Activated CD4-positive, CD25-positive, alpha-beta regulatory T cell treated with anti-CD3 and anti-CD28 coated beads, Interleukin-2, amount 50 U/mL, for 24 hours (primary cell): ENCODE measurements around the gene PRKRA.
"Not testable (repeated sequence)": the region's sequence is repeated elsewhere in the genome, so short reads cannot be mapped to it uniquely, and the experiment has no call there.

Experiments
- ATAC-seq, 2 donors: fragments of 150-1000 bp; cut with Tn5 transposase; one replicate each; pipeline ENCODE4 v1.10.0; 2021; ENCODE audit warnings: mild to moderate bottlenecking in 1 of 2, moderate library complexity in 1 of 2

PRKRA gene

GRCh38 chr2:178450774-178451525 is at the start of gene PRKRA, which contains the start of gene PJVK:
Gene PRKRA (minus strand): TSS chr2:178451175. CDS start chr2:178451030, 145 bp downstream.
Gene PJVK (plus strand): TSS chr2:178451378. CDS start chr2:178453410, 2,032 bp downstream.
- peak; percentile 84 to 85 for ATAC-seq

DNA sequence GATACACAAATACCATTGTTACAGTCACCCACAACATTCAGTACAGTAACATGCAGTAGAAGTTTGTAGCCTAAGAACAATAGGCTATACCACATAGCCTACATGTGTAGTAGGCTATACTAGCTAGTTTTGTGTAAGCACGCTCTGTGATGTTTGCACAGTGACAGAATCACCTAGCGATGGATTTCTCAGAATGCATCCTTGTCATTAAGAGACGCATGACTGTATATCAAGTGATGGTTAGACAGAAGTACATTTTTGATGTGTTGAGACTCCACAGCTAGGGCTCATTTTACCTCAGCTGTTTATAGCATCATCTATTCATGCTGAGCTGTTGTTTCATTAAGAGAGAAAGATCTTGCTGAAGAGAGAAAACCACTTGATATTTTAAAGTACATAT is 48.7 kb upstream of the PRKRA start:
- ATAC-seq, result no peak

GRCh38 chr2:178498137-178498536 is 47.2 kb upstream of the PRKRA start:
- ATAC-seq, result no peak

DNA sequence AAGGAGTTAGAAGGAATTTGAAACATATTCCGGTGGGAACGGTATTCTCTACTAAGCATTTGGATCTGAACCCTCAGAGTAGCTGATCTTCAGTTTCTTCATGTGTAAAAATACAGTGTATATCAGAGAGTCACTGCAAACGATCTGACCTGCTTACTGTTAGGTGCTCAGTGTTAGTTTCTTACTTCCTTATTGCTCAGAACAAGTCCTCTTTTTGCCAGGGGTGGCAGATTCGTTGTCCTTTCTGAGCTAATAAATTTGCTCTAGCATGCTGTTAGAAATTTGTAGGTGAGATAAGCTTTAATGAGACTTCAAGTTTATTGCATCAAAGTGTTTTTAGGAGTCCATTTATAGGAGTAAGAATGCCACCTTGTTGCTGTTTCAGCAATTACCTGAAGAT is 45.1 kb upstream of the PRKRA start:
- ATAC-seq, result no peak

GRCh38 chr2:178491612-178492011 is 40.6 kb upstream of the PRKRA start:
- ATAC-seq, result no peak

- ATAC-seq, result no peak
These were observed 34.4 kb upstream of the PRKRA start for GRCh38 chr2:178485356-178485755.

DNA sequence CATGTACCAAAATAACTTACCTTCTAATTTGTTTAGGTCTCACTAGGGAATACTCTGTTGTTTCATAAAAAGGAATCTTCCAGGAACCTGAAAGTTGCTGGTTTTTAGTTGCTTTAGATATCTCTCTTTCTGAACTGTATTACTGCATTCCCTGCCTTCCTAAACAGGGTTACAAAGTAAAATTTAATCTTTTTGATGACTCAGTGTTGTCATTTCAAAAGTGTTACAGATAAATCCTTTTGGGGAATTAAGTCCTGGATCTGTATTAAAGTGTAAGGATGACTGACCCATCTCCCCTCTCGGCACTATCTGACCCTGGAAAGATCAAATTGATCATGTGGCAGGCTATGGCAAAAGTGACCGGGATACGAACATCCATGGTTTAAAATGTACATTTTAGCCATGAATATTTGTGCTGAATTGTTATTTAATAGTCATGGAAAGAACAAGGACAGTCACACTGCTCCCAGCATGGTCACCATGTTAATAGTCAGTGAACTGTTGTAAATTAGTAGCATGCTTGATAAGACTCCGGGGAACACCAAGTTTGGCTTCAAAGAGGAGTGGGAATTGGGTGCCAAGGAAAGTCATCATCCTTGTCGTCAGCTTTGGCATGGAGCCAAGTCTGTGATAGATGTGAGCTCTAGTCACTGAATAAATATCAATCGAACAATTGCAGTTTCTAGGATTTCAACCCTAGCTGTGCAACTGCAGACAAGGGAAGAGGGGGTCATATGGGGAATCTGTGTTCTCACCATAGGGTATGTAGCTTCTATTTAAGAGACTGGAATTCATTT is 33.5 kb upstream of the PRKRA start:
- ATAC-seq, result no peak

DNA sequence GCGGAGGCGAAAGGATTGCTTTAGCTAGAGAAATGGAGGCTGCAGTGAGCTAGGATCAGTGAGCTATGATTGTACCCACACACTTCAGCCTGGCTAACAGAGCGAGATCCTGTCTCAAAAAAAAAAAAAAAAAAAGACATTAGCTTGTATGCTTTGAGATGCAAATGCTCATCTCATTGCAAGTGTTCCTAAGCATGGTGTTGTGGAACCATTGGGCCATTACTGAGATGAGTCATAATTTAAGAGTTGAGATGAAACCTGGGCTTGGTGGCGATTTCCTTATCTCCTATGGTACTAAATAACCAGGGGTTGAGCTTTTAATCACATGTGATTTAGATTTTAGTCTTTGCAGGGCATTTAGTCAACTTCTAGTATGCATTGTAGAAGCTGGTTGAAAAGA is 31.5 kb upstream of the PRKRA start:
- no peak for ATAC-seq

DNA sequence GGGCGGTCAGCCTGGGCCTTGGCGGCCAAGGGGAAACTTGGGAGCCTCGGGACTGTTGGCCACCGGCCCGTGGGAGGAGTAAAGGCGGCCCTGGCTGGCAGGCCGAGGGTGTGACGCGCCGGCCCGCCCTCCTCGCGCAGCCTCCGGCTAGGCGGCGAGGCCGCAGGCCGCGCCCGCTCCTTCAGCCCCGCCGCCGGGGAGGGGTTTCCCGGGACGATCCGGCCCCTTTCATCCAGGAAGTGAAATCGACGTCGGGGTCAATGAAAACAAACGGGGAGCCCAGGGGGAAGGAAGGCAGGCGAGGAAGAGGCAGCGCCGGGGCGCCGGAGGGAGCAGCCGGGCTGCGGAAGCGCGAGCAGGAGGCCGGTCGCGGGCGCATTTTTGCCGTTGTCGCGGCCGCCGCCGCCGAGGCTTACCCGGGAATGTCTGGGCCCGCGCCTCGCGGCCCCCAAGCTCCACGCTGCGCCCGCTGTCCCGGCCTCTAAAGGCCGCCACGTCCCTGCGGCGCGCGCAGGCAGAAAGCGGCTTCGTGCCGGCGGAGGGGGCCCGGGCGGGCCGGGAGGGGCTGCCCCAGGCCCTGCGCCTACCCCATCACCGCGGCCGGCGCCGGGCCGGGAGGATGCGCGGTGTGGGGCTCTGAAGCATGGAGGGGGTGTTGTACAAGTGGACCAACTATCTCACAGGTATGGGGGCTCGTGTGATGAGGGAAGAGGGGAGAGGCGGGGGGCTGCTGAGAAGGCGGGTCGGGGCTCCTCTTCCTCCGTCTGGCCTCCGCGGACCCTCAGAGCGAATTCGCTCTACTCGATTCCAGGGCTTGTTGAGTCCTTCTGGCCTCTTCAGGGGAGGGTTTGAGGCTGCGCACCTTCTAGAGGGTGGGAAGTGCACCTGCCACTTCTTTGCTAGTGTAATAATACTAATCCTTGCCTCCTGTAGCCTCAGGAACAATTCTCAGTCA is 29.5 kb upstream of the PRKRA start, which contains the start of gene PLEKHA3:
PLEKHA3 (plus strand) TSS at position 231 of the 955 bp plus-strand sequence; CDS start at position 644, 413 bp downstream.
- ATAC-seq, result peak; percentile 67 to 70

DNA sequence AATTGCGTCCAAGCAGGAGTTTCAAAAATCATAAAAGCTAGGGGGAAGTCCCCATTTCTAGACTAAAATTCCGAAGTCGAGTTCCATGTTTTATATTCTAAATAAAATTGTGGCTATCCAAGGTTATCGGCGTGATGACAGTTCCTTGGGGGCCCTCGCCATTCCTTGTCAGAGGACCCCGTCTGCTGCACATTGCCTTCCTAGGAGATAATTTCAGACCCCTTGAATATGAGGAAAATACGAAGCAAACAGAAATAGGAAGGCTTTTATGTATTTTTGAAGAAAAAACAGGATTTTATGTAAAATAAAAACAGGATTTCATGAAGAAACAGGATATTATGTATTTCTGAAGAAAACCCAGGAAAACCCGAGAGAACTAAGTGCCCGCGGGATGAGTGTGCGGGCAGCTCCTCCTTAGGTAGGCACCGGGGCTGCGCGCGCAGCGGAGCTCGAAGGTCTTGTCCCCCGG is 28.8 kb upstream of the PRKRA start:
- no peak for ATAC-seq

- ATAC-seq, result no peak
These were observed 28.3 kb upstream of the PRKRA start for GRCh38 chr2:178479275-178479616.

- peak; percentile 77 to 78 for ATAC-seq
These were observed 27.7 kb upstream of the PRKRA start, which contains the start of gene FKBP7 for GRCh38 chr2:178478439-178479274. Gene FKBP7 (minus strand): TSS chr2:178478600. CDS start chr2:178478499, 101 bp downstream.

GRCh38 chr2:178478130-178478438 is 27.1 kb upstream of the PRKRA start:
- no peak for ATAC-seq

DNA sequence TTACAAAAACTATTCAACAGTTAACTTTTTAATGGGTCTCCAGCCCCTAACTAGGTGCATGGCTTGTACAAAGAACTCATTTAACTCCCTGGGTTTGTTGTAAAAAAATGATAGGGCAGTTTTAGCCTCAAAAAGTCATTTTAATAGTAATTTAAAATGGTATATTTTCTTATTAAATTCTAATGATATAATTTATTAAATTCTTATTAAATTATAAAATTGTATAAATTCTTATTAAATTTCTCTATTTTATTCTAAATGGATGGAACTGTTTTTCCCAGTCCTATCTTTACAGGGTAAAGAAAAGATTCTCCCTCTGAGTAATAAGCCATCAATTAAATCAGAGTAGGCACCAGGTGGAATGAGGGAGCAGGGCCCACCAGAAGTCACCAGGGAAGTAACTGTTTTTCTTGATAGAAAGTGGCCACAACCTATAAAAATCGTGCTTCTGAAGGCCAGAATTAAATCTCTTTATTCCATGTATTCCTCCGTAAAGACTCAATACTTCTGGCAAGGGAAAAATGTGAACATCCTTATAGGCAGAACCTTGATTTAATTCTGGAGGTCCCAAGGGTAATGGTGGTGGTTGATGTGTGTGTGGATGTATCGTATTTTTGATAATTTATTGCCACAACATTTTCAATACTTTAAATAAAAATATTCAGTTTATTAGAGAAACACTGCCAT is 26.6 kb upstream of the PRKRA start:
- no peak for ATAC-seq

- ATAC-seq, result no peak
These were observed 25.5 kb upstream of the PRKRA start for GRCh38 chr2:178476477-178476876.

GRCh38 chr2:178474560-178474959 is 23.6 kb upstream of the PRKRA start:
- ATAC-seq, result no peak

DNA sequence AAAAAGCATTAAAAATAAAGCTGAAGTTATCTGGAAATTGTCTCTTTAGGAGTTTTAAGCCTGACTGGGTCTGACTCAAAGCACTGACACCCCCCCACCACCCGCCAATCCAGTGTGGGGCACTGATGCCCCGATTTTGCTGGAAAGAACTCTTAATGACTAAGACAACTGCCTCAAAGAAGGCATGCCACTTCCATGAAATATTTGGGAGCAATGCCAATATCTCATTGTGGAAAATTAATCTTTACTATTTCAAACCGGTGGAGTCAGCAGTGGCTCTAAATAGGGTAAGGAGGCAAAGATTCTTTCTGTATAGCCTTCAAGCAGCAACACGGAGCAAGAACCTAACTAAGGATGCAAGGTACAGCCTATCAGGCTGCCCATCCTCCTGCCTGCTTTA is 23.0 kb upstream of the PRKRA start:
- no peak for ATAC-seq

DNA sequence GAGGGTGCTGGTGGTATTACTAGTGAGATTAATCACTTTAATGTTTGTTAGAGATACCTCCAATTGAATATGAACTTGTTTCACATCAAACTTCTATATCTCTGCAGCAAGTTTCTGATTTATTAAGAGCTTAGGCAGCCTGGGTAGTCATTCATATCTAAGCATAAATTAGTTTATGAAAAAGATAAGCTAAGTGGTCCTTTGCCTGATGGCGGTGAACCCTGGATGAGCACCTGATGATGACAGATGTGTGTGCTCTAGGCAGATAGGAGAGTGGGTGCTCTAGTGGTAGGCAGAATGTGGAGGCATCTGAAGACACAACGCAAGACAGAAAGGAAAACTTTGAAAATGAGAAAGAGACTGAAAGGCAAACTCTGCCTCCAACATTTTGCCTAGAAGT is 22.4 kb upstream of the PRKRA start:
- no peak for ATAC-seq

DNA sequence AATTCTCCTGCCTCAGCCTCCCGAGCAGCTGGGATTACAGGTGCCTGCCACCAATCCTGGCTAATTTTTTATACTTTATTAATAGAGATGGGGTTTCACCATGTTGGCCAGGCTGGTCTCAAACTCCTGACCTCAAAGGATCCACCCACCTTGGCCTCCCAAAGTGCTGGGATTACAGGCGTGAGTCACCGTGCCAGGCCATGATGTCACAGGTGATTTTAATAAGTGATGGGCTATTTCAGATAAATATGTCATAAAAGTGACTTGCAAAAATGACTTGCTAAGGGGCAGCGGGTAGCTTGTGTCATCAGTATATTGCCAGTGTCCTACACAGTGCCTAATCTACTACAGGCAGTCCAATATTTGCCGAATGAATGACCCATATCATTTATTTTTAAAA is 20.3 kb upstream of the PRKRA start:
- not testable (repeated sequence) for ATAC-seq

- ATAC-seq, result no peak
These were observed 18.4 kb upstream of the PRKRA start for GRCh38 chr2:178469219-178469849.
